H1 (cell line): ENCODE measurements around the gene SERPINA12. TPM values are rescaled to one million over a fixed set of nuclear protein-coding genes. Genes with fewer than 3 reads are reported as not detected.

Experiments used
- BACH1 ChIP-seq: IDR thresholded peaks from 2 replicates; pipeline ENCODE4 v1.6.1; 2012; ENCODE audit warnings: low read length, improper control_type of control experiment
- BCL11A ChIP-seq, 2 experiments: IDR thresholded peaks; one replicate each; pipeline ENCODE4 v1.6.1; 2011; ENCODE audit warnings: low read depth in 2 of 2, low read length in 2 of 2, mild to moderate bottlenecking in 2 of 2
- CHD7 ChIP-seq: fragments of 300-600 bp; sonication (generic); IDR thresholded peaks from 2 replicates; pipeline ENCODE4 v1.7.1; 2012; ENCODE audit warnings: low read length, moderate library complexity, mild to moderate bottlenecking, inconsistent platforms; ENCODE audit not compliant: insufficient replicate concordance
- CTBP2 ChIP-seq: IDR thresholded peaks from 2 replicates; pipeline ENCODE4 v1.7.0; 2011; ENCODE audit warnings: borderline replicate concordance, mild to moderate bottlenecking, moderate library complexity, mixed read lengths, low read length; ENCODE audit not compliant: insufficient read depth, insufficient read length
- POLR2AphosphoS5 ChIP-seq: IDR thresholded peaks from 2 replicates; pipeline ENCODE4 v1.6.1; 2011; ENCODE audit warnings: low read depth, low read length
- RBBP5 ChIP-seq: IDR thresholded peaks from 2 replicates; pipeline ENCODE4 v1.7.1; 2012; ENCODE audit warnings: low read depth, mild to moderate bottlenecking, inconsistent platforms, low read length, moderate library complexity, borderline replicate concordance
- SP4 ChIP-seq: IDR thresholded peaks from 2 replicates; pipeline ENCODE4 v1.6.1; 2012; ENCODE audit warnings: low read length, inconsistent platforms
- USF2 ChIP-seq: IDR thresholded peaks from 2 replicates; pipeline ENCODE4 v1.6.1; 2011; ENCODE audit warnings: low read length, improper control_type of control experiment
- polyA plus RNA-seq, 7 experiments: library from polyadenylated mRNA; depleted of rRNA in 3 of 7; stranded (reverse) in 5 of 7; unstranded in 2 of 7; fragments of >200 nt in 5 of 7; fragments of 200-250 nt in 2 of 7; gene quantifications; 1 replicate in 5 of 7; 2 replicates in 1 of 7; 4 replicates in 1 of 7; pipeline versions ENCODE4 v1.2.1 to v1.2.3, GENCODE V29; 2011 to 2013; ENCODE audit warnings: missing spikeins in 2 of 7, mixed read lengths in 2 of 7
- total RNA-seq: library from RNA; stranded (reverse); fragmentation: NEBNext Ultra II Directional; extraction: Animal tissue kit (Norgen Biotek cat#: 25700); gene quantifications from 2 replicates; pipeline ENCODE4 v1.2.1, GENCODE V29; 2021

SERPINA12 gene
- total and polyA plus RNA-seq, 2 of the 8 experiments (the other 6 are each of a cell fraction or from before 2014, with no cell fraction given): not detected

- TF ChIP-seq CHD7 (no peak), POLR2AphosphoS5 (no peak), RBBP5 (no peak), BACH1 (no peak), SP4 (no peak), BCL11A (IDR thresholded peaks at IDR 0.05; ENCODE audit: low read depth in 2 of 2, low read length in 2 of 2) (no peak), CTBP2 (no peak), USF2 (no peak)
These were observed 6.2 kb upstream of the SERPINA12 start (continued) for GRCh38 chr14:94515426-94515825.
